Neural progenitor cell (in vitro differentiated cells): ENCODE data around the gene ASNSD1. TPM values are rescaled to one million over a fixed set of nuclear protein-coding genes. Genes with fewer than 3 reads are reported as not detected.

ENCODE experiments used
- DNase-seq: peaks from one replicate; pipeline ENCODE4 v3.0.0-alpha.2; 2016; ENCODE audit warnings: low spot score
- H2AFZ ChIP-seq: fragments of 200-600 bp; sonication (generic); replicated peaks from 2 replicates; pipeline ENCODE4 v1.6.1; 2016; ENCODE audit warnings: antibody characterized with exemption
- H3F3A ChIP-seq: fragments of 200-600 bp; sonication (generic); 2 replicates; pipeline ENCODE4 v1.6.1; 2016; ENCODE audit warnings: antibody characterized with exemption, low read depth
- H3K27ac ChIP-seq: fragments of 200-600 bp; sonication (generic); 2 replicates; pipeline ENCODE4 v1.5.1; 2016; ENCODE audit warnings: mild to moderate bottlenecking
- H3K27me3 ChIP-seq: fragments of 200-600 bp; sonication (generic); 2 replicates; pipeline ENCODE4 v1.6.1; 2016; ENCODE audit warnings: mild to moderate bottlenecking, moderate library complexity
- H3K36me3 ChIP-seq: fragments of 200-600 bp; sonication (generic); 2 replicates; pipeline ENCODE4 v1.5.1; 2016
- H3K4me1 ChIP-seq: fragments of 200-600 bp; sonication (generic); 2 replicates; pipeline ENCODE4 v1.6.1; 2016; ENCODE audit warnings: mixed run types
- H3K4me2 ChIP-seq: fragments of 200-600 bp; sonication (generic); 2 replicates; pipeline ENCODE4 v1.6.1; 2016
- H3K4me3 ChIP-seq: fragments of 200-600 bp; sonication (generic); 2 replicates; pipeline ENCODE4 v1.5.1; 2016
- H3K79me2 ChIP-seq: fragments of 200-600 bp; sonication (generic); 2 replicates; pipeline ENCODE4 v1.6.1; 2016; ENCODE audit warnings: low read depth
- H3K9ac ChIP-seq: fragments of 200-600 bp; sonication (generic); 2 replicates; pipeline ENCODE4 v1.6.1; 2016
- H3K9me3 ChIP-seq: fragments of 200-600 bp; sonication (generic); 2 replicates; pipeline ENCODE4 v1.5.1; 2016; ENCODE audit warnings: low read depth
- H4K20me1 ChIP-seq: fragments of 200-600 bp; sonication (generic); 2 replicates; pipeline ENCODE4 v1.6.1; 2016; ENCODE audit warnings: low read depth
- H3K27ac Mint-ChIP-seq: 3 replicates; pipeline ENCODE4 v1.8.0; 2021; ENCODE audit warnings: mixed read lengths
- H3K27me3 Mint-ChIP-seq: 2 replicates; pipeline ENCODE4 v1.8.0; 2022; ENCODE audit warnings: low read depth, mild to moderate bottlenecking, inconsistent platforms, moderate library complexity, mixed read lengths; ENCODE audit not compliant: insufficient read depth
- H3K36me3 Mint-ChIP-seq: 3 replicates; pipeline ENCODE4 v1.8.0; 2021; ENCODE audit warnings: mixed read lengths
- H3K4me1 Mint-ChIP-seq: 3 replicates; pipeline ENCODE4 v1.8.0; 2021; ENCODE audit warnings: mixed read lengths
- H3K4me3 Mint-ChIP-seq: 3 replicates; pipeline ENCODE4 v1.8.0; 2021; ENCODE audit warnings: mild to moderate bottlenecking, moderate library complexity, mixed read lengths
- H3K9me3 Mint-ChIP-seq: 3 replicates; pipeline ENCODE4 v1.8.0; 2020; ENCODE audit warnings: mixed read lengths
- CTCF ChIP-seq: fragments of 200-600 bp; sonication (generic); IDR thresholded peaks from 2 replicates; pipeline ENCODE4 v1.5.1; 2017; ENCODE audit warnings: antibody characterized with exemption, mild to moderate bottlenecking
- EZH2 ChIP-seq: fragments of 200-600 bp; sonication (generic); IDR thresholded peaks from 2 replicates; pipeline ENCODE4 v1.6.1; 2017; ENCODE audit warnings: antibody characterized with exemption, mild to moderate bottlenecking, moderate library complexity
- EZH2phosphoT487 ChIP-seq: fragments of 200-600 bp; sonication (generic); IDR thresholded peaks from 2 replicates; pipeline ENCODE4 v1.6.1; 2017; ENCODE audit warnings: antibody characterized with exemption
- total RNA-seq: library from RNA; depleted of rRNA; stranded (reverse); fragments of >200 nt; gene quantifications from 2 replicates; pipeline ENCODE4 v1.2.3, GENCODE V29; 2015; ENCODE audit warnings: low replicate concordance

ASNSD1 gene
- total RNA-seq, 1 donor from 2014 or later: 100 TPM

- peak within 1 kb of the TSS; percentile 87 for H3K4me3 Mint-ChIP-seq
- peaks cover 4% of the 10 kb centered on the region for H3K4me1 ChIP-seq
- peak within 1 kb of the TSS; percentile 64 for H3K9ac ChIP-seq
- H3F3A ChIP-seq: peaks cover 19% of the 10 kb centered on the region
- H3K4me1 Mint-ChIP-seq: peaks cover 8% of the 10 kb centered on the region
- DNase-seq: peak; percentile 96
- no peaks in the 10 kb centered on the region for H3K27me3 Mint-ChIP-seq
- H3K27ac ChIP-seq: no peak within 1 kb of the TSS
- peak within 1 kb of the TSS; percentile 89 for H3K27ac Mint-ChIP-seq
- H3K4me3 ChIP-seq: peak within 1 kb of the TSS; percentile 57
- H3K9me3 ChIP-seq: no peaks in the 10 kb centered on the region
- peak within 1 kb of the TSS; percentile 99 for H2AFZ ChIP-seq
- H3K36me3 ChIP-seq: no peaks in the 10 kb centered on the region
- peaks cover 23% of the 10 kb centered on the region for H3K36me3 Mint-ChIP-seq
- TF ChIP-seq CTCF (peak; percentile 82), EZH2 (no peak)
- no peaks in the 10 kb centered on the region for H3K79me2 ChIP-seq
- peak within 1 kb of the TSS; percentile 81 for H3K4me2 ChIP-seq
- no peaks in the 10 kb centered on the region for H4K20me1 ChIP-seq
- no peaks in the 10 kb centered on the region for H3K27me3 ChIP-seq
- peaks cover 19% of the 10 kb centered on the region for H3K9me3 Mint-ChIP-seq
Measured at GRCh38 chr2:189674374-189675112, 13.3 kb downstream of the ASNSD1 start, which contains the start of gene ANKAR. Gene ANKAR, plus strand, starts transcription at chr2:189674670. Its CDS starts 1,821 bp downstream, at chr2:189676491.

- no peak overlapping the region for H3K4me3 Mint-ChIP-seq
- H3K9me3 ChIP-seq: no peaks in the 10 kb centered on the region
Measured at GRCh38 chr2:189676471-189676870, 15.2 kb downstream of the ASNSD1 start.

GRCh38 chr2:189679226-189679625 is 18.0 kb downstream of the ASNSD1 start:
- Histone ChIP-seq H3K9me3 (no peaks in the 10 kb centered on the region), H2AFZ (no peak overlapping the region), H3K9ac (no peak overlapping the region), H3K4me1 (peaks cover 4% of the 10 kb centered on the region), H4K20me1 (no peaks in the 10 kb centered on the region), H3K79me2 (no peaks in the 10 kb centered on the region), H3K4me3 (no peak overlapping the region), H3K4me2 (no peak overlapping the region), H3K27ac (no peak overlapping the region), H3K36me3 (no peaks in the 10 kb centered on the region), H3K27me3 (no peaks in the 10 kb centered on the region), H3F3A (peaks cover 7% of the 10 kb centered on the region)
- Mint-ChIP-seq H3K27me3 (no peaks in the 10 kb centered on the region), H3K4me1 (peaks cover 4% of the 10 kb centered on the region), H3K27ac (no peak overlapping the region), H3K4me3 (no peak overlapping the region), H3K9me3 (peaks cover 19% of the 10 kb centered on the region), H3K36me3 (peaks cover 21% of the 10 kb centered on the region)
- TF ChIP-seq CTCF (no peak), EZH2phosphoT487 (no peak), EZH2 (no peak)
- no peak for DNase-seq

More at GRCh38 chr2:189676471-189676870, 15.2 kb downstream of the ASNSD1 start:
- H3K36me3 ChIP-seq: no peaks in the 10 kb centered on the region
- H3K4me3 ChIP-seq: no peak overlapping the region
- H3K79me2 ChIP-seq: no peaks in the 10 kb centered on the region
- H3K4me2 ChIP-seq: no peak overlapping the region
- H2AFZ ChIP-seq: no peak overlapping the region
- peaks cover 19% of the 10 kb centered on the region for H3F3A ChIP-seq
- TF ChIP-seq CTCF: no peak
- TF ChIP-seq EZH2: no peak
- TF ChIP-seq EZH2phosphoT487: no peak
- H3K27ac Mint-ChIP-seq: no peak overlapping the region
- no peaks in the 10 kb centered on the region for H3K27me3 ChIP-seq
- peaks cover 8% of the 10 kb centered on the region for H3K4me1 Mint-ChIP-seq
- H3K9ac ChIP-seq: no peak overlapping the region
- no peak for DNase-seq
- no peaks in the 10 kb centered on the region for H4K20me1 ChIP-seq
- H3K9me3 Mint-ChIP-seq: peaks cover 19% of the 10 kb centered on the region
- H3K27me3 Mint-ChIP-seq: no peaks in the 10 kb centered on the region
- H3K27ac ChIP-seq: no peak overlapping the region
- peaks cover 4% of the 10 kb centered on the region for H3K4me1 ChIP-seq
- H3K36me3 Mint-ChIP-seq: peaks cover 25% of the 10 kb centered on the region
